HG03442 (cell line): Measurements from ENCODE around the gene NUDT2.
"Not testable (repeated sequence)": the region's sequence is repeated elsewhere in the genome, so short reads cannot be mapped to it uniquely, and the experiment has no call there.

ENCODE experiments used
- ATAC-seq: cut with Tn5 transposase; IDR thresholded peaks from one replicate; pipeline ENCODE4 v1.9.1; 2021; ENCODE audit warnings: mild to moderate bottlenecking, moderate library complexity; ENCODE audit not compliant: unreplicated experiment

The NUDT2 gene

GRCh38 chr9:34334916-34335315 is 5.5 kb downstream of the NUDT2 start:
- ATAC-seq = no peak

- ATAC-seq = no peak
Measured at GRCh38 chr9:34335376-34335775, 6.0 kb downstream of the NUDT2 start.

- no peak for ATAC-seq
Measured at GRCh38 chr9:34337403-34337802, 8.0 kb downstream of the NUDT2 start.

- not testable (repeated sequence) for ATAC-seq
Measured at GRCh38 chr9:34338079-34338478, 8.7 kb downstream of the NUDT2 start.

- no peak for ATAC-seq
Measured at GRCh38 chr9:34338665-34339385, 9.5 kb downstream of the NUDT2 start.

- ATAC-seq = no peak
Measured at GRCh38 chr9:34341659-34342295, 12.4 kb downstream of the NUDT2 start.

- no peak for ATAC-seq
Measured at GRCh38 chr9:34343090-34343489, 13.7 kb downstream of the NUDT2 start.

GRCh38 chr9:34343605-34344004 is 14.2 kb downstream of the NUDT2 start:
- ATAC-seq = no peak

- ATAC-seq = no peak
Measured at GRCh38 chr9:34346873-34347799, 17.8 kb downstream of the NUDT2 start.

GRCh38 chr9:34347800-34348158 is 18.4 kb downstream of the NUDT2 start:
- no peak for ATAC-seq

- no peak for ATAC-seq
Measured at GRCh38 chr9:34349324-34349723, 20.0 kb downstream of the NUDT2 start.

GRCh38 chr9:34352122-34352652 is 22.8 kb downstream of the NUDT2 start:
- ATAC-seq = not testable (repeated sequence)

- not testable (repeated sequence) for ATAC-seq
Measured at GRCh38 chr9:34352957-34353356, 23.6 kb downstream of the NUDT2 start.

GRCh38 chr9:34362614-34363214 is 33.3 kb downstream of the NUDT2 start:
- no peak for ATAC-seq

- ATAC-seq = no peak
Measured at GRCh38 chr9:34363619-34364351, 34.4 kb downstream of the NUDT2 start.

GRCh38 chr9:34365282-34365681 is 35.9 kb downstream of the NUDT2 start:
- ATAC-seq = no peak

- no peak for ATAC-seq
Measured at GRCh38 chr9:34366365-34366764, 37.0 kb downstream of the NUDT2 start.

- ATAC-seq = not testable (repeated sequence)
Measured at GRCh38 chr9:34367751-34368410, 38.5 kb downstream of the NUDT2 start.

- not testable (repeated sequence) for ATAC-seq
Measured at GRCh38 chr9:34368796-34369195, 39.4 kb downstream of the NUDT2 start.

- no peak for ATAC-seq
Measured at GRCh38 chr9:34369636-34370035, 40.3 kb downstream of the NUDT2 start.
